Astrocyte of the spinal cord (primary cell): ENCODE measurements around the gene CDON.

Experiments used
- DNase-seq: peaks from one replicate; pipeline ENCODE4 v3.0.0; 2011; ENCODE audit warnings: low read depth, low spot score
- H3K4me3 ChIP-seq: 2 replicates; pipeline ENCODE4 v1.5.1; 2011; ENCODE audit warnings: low read depth, mild to moderate bottlenecking, low read length, moderate library complexity
- in situ Hi-C: cut with HindIII; loops from 2 replicates; pipeline ENCODE4 v1.10.0; 2017; ENCODE audit warnings: low sequenced_read_pairs
- TF ChIP-seq, protein P1 (sequence below): IDR thresholded peaks from 2 replicates; pipeline ENCODE4 v1.5.1; 2012; ENCODE audit warnings: low read depth, mild to moderate bottlenecking, low read length, inconsistent platforms

CDON gene

DNA sequence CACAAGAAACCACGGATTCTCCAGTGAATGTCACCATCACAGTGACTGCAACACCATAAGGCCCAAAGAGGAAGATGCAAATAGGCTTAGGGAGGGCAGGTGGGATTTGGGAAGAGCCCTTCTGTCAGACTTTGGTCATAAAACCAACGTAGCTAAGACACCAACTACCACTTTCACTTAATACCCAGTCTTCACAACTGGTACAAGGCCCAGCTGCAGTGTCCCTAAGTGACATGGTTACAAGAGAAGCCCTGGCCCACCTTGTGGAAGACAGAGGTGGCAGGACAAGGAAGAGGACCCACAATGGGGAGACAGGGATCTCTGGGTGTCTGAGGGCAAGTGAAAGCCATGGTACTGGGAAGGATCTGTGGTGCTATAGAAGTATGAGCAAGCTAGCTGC lies 106.8 kb downstream of the CDON start:
- TF ChIP-seq, protein P1, sequence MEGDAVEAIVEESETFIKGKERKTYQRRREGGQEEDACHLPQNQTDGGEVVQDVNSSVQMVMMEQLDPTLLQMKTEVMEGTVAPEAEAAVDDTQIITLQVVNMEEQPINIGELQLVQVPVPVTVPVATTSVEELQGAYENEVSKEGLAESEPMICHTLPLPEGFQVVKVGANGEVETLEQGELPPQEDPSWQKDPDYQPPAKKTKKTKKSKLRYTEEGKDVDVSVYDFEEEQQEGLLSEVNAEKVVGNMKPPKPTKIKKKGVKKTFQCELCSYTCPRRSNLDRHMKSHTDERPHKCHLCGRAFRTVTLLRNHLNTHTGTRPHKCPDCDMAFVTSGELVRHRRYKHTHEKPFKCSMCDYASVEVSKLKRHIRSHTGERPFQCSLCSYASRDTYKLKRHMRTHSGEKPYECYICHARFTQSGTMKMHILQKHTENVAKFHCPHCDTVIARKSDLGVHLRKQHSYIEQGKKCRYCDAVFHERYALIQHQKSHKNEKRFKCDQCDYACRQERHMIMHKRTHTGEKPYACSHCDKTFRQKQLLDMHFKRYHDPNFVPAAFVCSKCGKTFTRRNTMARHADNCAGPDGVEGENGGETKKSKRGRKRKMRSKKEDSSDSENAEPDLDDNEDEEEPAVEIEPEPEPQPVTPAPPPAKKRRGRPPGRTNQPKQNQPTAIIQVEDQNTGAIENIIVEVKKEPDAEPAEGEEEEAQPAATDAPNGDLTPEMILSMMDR = no peak
- in situ Hi-C loops = no loop called here
- H3K4me3 ChIP-seq = no peak overlapping the region
- DNase-seq = no peak

DNA sequence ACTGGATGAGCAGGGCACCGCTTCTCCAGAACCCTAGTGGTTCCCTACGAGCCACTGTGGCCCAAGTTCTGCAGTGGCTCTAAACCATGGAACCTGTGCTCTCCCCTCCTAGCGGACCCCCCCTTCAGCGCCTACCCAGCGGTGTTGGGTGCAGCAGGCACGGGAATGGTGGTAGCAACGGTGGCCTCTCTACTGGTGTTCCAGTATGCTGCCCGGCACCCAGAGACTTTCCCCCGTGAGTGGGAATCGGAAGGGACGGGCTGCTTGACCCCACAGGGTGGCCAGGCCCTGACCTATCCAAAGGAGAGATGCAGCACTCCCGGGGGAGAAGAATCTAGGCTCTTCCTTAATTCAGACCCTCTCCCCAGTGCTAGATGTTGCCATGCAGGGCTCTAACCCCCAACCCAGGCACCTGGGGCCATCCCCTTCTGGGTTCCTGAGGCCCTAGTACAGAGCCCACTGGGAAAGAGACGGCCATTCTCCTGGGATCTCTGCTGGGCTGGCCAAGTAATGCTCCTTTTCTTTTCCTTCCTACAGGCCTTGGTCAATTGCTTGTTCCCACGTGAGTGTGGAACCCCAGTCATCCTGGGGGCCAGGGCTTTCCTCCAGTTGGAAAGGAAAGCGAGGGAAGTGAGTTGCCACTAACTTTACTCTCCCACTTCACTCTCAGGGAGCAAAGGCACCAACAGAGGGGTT lies 107.6 kb downstream of the CDON start:
- DNase-seq = no peak
- TF ChIP-seq, protein P1 = no peak
- in situ Hi-C loops = no loop called here

DNA sequence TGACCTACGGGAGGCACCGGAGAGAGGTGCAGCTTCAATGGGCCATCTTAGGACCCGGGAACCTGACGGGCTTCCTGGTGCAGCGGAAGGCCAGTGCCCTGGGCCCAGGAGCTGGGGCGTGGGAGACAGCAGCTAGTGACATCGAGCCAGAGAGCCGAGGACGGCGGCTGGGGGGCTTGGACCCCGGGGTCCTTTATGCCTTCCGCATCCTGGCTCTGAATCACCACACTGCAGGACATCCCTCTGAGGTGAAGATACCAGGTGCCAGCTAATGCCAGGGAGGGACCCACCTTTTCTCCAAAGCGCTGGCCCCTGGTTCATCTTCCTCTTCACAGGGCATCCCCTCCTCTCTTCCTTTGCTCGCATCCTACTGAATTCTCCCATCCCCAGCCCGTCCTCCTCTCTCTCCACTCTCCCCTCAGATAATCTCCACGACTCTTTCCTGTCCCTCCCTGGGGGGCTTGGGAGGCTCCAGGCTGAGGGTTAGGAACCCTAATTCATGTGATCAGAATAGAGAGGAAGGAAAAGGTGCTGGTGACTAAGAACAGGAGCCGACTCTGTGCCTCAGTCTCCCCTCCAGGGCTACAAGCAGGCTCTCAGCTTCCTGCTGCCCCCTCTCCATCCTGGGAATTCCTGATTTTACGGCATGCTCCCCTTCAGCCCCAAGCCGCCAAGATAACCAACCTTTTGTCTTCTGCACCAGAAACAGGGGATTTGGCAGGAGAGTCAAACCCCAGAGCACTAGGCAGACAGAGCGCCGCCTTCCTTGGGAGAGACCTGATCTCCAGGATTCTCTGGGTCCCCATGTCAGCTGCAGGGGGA lies 108.3 kb downstream of the CDON start:
- DNase-seq = no peak
- TF ChIP-seq, protein P1 = no peak
- in situ Hi-C loops = no loop called here
- H3K4me3 ChIP-seq = no peak overlapping the region

More for the DNA sequence above, 107.6 kb downstream of the CDON start:
- H3K4me3 ChIP-seq = no peak overlapping the region

DNA sequence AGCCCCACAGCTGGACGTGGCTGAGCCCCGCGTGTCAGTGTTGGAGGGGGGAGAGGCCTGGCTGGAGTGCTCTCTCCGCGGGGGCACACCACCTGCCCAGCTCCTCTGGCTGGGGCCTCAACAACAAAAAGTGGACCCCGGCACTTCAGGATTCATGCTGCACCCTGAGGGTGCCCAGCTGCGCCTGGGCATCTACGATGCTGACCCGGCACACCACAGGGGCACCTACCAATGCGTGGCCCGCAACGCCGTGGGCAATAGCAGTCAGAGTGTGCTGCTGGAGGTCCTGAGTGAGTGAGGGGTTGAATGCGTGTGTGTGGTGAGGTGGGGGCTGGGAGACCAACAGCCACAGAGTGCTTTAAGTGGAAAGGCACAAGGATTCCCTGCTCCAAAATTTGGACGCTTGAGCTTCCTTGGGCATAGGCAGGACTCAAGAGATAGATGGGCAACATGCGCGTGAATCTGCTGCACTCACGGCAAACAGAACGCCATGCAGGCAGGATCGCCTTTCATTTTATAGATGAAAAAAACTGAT lies 109.2 kb downstream of the CDON start:
- no peak for DNase-seq
- in situ Hi-C loops = no loop called here
- TF ChIP-seq, protein P1 = no peak
- no peak overlapping the region for H3K4me3 ChIP-seq

DNA sequence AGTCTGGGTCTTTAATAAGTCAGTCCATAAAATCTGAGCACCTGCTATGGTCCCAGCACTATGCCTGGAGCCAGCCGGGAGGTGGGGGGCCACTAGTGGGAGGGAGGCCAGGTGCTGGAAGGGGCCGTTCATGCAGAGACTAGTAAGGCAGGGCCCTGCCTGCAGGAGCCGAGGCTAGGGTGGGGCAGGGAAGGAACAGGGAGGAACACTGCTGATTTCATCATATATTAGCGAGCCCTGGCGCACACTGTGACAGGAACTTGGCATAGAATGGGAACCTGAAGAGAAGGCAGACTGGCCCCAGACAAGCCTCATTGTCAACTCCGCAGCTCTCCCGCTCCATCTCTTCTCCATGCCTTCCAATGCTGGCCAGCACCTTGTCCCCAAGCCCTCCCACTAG lies 109.7 kb downstream of the CDON start:
- TF ChIP-seq, protein P1 = no peak
- in situ Hi-C loops = no loop called here
- no peak for DNase-seq
- no peak overlapping the region for H3K4me3 ChIP-seq

DNA sequence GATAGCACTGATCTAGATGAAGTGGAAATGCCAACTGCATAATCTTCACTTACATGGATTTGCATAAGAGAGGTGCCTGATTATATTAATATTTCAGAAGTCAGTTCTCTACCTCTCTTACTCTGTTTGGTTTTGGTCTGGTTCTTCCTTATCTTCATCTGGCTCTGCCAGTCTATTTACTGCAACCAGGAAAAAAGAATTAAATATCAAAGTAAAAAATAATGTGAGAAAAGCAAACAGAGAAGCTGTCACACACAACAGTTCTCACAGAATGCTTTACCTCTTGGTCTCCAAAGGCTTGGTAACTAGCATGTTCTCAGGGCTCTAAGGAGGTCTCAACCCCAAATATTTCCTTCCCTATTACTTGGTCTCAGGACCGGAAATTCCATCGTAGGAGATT lies 110.1 kb downstream of the CDON start:
- no peak overlapping the region for H3K4me3 ChIP-seq
- in situ Hi-C loops = no loop called here
- TF ChIP-seq, protein P1 = no peak
- DNase-seq = no peak
